ENCODE results near the gene NFATC2.

Gene NFATC2

DNA sequence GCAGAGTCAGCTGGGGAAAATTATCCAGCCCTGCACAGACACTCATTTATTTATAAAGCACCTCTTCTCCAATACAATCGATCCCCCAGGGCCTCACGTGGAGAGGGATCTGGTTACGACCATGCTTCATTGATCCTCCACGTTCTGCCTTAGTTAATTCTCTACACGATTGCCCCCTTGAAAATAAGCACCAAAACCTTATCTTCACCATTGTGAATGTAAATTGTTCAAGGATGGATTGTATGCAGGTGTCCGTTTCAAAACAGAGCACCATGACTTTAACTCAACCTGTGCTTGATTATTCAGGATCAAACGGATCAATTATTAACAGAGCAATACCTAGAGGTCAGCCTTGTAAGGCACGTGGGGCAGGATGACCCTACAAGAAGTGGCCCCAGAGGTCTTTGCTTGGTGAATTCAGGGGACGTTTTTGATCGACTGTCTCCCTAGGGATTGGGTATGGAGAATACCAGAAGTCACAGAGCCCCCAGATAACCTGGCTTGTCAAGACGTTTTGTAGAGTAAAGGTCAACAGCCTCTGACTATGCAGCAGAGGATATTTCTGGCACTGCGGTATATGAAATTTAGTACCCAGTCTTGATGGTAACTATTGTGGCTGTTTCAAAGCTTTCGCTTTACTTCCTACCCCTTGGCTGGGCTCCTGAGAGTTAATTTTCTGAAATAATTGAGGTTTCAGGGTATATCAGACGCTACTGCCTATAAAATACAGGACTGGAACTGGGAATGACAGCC, 112.1 kb downstream of the NFATC2 start:
- no peak for DNase-seq (ENCODE audit: low read depth in 2 of 2)

DNA sequence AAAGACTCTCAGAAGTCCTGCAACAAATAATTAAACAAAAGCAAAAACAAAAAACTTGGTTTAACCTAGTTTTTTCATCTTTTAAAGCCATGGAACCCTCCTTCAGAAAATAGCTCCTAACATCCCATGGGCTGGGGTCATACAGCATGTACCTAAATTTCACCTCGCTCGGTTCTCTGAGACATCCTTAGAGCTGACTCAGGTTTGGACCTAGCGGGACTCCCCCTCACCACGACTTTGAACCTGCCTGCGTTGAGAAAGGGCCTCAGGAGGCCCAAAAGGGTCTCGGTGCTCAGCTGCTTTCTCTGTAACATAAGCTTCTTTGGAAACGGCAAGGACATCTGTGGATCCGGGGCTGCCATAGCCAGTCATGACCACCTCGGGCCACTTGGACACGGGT, 112.8 kb downstream of the NFATC2 start:
- no peak for DNase-seq (ENCODE audit: low read depth in 2 of 2)

DNA sequence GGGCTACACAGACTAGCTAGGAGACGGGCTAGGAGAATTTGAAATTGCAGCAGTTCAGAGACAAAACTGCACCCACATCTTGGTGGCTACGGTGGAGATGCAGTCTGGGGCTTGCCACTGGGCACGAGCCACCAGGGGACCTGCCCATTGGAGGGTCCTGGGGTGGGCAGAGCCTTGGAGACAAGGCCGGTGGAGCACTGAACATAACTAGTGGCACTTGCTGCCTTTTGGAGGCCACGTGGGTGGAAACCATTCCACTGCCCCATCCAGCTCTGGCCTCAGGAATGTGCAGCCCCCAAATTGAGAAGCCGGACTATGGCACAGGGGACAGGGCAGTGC, 113.4 kb downstream of the NFATC2 start:
- DNase-seq (ENCODE audit: low read depth in 2 of 2), result no peak

DNA sequence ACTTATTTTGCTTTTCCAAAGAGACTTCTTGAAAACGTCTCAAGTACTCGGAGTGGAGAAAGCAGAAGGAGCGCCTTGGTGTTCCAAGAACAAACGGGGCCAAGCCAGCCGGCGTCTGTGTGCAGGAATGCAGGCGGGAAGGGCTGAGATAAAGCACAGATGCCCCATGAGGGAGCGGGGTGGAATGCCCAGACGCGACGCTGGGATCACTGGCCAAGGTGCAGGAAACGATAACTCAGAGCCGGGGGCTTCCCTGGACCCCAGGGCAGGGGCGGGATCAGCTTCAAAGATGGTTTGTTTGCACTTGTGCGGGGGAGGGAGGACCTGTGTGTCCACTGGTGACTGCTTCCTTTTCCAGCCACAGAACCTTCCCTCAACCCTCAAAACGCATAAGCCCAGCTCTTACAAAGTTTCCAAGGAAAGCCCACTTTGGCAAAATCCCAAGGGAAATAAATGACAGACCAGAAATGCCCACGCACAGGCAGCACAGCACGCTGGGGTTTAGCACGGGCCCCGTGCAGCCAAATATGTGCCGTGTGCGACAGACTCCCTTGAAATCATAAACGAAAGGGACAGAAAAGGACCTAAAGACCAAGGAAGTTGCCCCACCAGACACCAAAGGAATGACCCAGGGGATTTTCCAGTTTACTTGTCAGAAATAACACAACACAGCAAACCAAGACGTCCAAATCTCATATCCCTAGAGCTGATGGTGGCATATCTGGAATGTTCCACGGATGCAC, 113.9 kb downstream of the NFATC2 start:
- no peak for DNase-seq (ENCODE audit: low read depth in 2 of 2)

DNA sequence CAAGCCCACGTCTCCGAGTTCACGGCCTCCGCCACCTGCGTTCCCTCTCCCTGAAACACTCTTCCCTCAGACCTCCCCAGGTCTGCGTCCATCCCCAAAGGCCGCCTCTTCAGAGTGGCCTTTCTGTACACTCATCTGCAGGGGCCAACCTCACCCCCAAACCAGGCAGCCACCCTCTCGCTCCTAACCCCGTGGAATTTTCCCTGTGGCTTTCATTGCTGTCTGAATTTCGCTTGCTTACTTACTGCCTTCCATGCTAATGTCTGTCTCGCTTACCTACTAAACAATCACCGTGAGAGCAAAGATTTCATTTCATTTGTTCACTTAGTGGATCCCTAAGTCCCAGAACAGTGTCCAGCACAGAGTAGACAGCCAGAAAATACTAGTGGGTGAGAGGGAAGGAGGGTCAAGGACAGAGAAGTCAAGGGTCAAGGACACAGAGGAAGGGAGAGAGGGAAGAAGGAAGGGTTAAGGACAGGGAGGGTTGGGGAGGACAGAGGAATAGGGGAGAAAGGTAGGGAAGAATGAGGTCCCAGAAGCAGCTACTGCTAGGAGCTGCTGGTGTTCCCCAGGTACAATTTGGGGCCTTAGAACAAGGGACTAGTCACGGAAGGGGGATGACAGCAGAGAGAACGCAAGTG, 114.7 kb downstream of the NFATC2 start:
- no peak for DNase-seq (ENCODE audit: low read depth in 2 of 2)

DNA sequence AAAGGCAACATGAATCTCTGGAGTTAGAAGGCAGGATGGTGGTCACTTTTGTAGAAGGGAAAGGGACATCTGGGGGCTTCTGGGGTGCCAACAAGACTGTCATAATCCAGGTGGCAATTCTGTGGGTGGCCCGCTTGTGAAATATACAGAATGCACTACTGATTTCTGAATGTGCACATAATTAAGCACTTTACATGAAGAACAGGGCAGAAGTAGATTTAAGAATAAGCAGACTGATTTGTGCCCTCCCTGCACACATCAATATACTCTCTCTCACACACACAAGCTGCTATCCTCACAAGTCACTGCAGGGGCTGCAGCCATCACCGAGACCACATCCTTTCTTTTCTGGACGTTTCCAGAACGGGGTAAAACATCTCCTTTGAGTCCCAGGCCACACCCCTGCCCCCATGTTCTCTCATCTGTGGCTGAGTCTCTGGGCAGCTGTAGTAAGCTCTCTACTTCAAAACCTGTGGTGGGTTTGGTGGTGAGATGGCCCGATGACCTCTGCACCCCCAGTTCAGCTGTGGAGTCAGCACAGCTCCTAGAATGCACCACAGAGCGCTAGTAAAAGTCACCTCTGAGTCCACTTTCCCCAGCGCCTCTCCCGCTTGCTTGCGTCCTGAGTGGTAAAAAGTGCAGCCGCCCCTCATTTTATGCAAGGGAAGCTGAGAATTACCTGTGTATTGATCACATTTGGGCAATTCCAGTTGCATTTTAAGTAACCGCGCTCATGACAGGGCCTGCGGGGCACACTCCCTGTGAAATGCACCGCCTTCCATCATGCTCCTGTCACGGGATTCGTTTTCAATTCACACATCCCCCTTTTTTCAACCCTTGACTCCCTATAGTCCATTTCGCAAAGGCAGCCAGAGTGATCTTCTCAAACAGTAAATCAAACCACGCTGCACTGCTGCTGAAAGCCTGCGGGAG, 115.5 kb downstream of the NFATC2 start:
- DNase-seq (ENCODE audit: low read depth in 2 of 2), result no peak

DNA sequence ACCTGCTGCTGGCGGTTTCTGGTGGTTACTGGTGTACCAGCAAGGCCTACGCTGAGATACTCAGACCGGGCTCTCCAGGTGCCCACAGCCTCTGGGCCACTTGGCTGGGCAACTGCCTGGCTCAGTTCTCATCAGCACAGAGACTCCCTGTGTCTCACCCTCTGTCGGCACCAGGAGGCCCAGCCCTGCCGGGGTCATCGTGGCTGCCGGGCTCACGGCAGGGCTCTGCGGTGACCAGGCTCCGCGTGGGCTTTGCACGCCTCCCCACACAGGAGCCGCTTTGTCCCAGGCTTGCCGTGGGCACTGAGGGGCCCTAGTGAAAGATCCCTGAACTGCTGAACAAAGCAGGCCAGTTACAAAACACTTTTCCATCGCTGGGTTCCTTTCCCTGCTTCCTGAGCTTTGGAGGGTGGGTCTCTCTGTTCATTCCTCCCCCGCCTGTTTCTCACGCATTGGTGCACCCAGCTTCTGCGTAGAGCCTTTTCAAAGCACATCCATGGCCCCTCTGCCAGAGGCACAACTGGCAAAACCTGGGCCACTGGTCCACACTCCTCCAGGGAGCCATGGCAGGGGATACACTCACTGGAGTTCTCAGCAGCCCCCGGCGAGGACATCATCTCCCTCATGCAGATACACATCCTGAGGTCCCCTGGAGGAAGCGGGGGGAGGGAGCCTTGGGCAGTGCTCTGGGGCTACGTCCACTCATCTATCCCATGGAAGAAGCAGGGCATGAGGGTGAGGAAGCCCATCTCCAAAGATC, 117.0 kb downstream of the NFATC2 start:
- DNase-seq (ENCODE audit: low read depth in 2 of 2), result no peak

DNA sequence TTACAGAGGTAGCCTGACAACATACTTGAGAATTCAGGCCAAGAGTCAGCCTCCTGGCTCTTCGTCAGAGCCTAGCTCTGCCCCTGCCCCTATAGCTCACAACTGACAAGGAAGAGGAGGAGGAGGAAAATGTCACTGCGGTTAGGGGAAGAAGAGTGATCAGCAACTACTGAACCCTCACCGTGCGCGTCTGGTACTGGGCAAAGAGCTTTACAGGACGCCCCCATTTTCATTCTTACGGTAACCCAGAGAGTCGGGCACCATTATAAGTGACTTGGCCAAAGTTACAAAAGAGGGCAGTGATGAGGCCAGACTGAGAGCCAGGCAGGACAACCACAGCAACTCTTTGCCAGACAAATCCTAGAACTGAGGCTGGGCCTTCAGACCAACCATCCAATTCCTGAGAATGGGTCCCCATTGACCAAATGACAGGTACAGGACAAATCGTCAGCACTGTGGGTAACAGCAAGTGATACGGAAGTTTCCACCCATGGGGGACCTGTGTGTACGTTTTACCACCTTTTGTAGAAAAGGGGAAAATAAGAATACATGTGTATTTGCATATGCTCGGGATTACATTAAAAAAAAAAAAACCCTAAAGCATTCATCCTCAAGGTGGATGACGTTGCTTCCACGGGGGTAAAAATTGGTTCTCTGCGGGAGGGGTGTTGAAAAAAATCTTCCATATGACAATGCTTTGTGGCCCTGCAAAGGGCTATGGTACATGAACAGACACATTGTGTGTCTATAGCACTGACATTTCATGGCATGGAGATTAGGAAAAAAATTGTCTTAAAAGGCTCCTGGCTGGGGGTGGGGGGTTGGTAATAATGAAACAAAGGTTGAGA, 118.0 kb downstream of the NFATC2 start:
- no peak for DNase-seq (ENCODE audit: low read depth in 2 of 2)

DNA sequence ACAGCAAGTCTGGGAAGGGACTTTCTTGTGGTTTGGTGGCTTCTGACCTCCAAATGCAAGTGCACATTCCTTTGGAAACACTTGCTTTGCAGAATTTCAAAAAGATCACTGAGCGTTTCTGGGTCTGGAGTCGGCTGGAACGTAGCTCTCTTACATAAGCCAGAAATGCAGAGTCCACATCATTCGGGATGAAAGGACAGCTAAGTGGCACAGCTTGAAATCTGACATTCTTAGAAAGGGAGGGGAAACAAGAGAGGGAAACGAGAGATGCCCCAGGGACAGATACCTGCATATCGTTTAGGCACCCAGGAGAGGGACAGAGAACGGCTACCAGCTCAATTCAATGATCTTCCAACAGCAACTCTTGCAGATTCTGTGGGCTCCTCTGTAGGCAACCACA, 118.7 kb downstream of the NFATC2 start:
- DNase-seq (ENCODE audit: low read depth in 2 of 2), result no peak

DNA sequence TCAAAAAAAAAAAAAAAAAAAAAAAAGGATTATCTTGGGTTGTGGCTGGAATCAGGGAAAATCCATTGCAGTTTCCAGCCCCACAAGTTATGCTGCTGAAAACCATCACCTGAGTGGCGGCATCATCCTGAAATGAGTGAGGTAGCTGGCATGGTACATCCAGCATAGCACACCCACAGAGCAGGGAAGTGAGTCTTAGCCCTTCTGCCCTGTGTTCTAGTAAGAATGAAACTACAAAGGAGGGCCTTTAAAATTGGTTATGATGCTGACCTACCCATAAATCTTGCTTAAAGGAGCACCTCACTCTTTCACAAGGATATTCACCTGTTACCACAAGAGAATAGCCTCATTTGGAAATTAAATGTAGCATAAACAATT, 119.2 kb downstream of the NFATC2 start:
- DNase-seq (ENCODE audit: low read depth in 2 of 2), result no peak

DNA sequence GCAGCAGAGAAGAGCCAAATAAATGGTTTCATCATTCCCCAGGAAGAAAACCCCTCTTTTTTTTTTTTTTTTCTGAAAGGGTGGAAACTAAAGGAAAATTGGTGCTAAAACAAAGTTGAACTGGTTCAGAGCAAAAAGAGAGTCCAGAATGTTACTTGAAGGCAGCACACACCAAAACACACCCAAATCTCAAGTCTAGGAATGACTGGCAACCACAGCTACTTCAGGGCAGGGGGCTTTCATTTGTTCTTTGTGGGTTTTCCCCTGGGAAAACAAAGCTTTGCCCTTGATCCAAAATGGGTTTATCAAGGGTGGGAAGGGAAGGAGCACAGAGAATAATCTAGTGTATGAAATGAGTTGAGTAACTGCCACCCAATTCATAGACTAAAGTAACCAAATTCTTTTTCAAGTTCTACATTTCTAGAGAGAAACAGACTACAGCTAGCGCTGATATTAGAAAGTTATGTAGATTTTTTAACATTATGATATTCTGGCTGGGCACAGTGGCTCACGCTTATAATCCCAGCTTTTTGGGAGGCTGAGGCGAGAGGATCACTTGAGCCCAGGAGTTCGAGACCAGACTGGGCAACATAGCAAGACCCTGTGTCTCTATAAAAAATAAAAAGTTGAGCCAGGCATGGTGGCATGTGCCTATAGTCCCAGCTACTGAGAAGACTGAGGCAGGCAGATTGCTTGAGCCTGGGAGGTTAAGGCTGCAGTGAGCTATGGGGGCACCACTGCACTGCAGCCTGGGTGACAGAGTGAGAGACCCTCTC, 119.8 kb downstream of the NFATC2 start:
- DNase-seq (ENCODE audit: low read depth in 2 of 2), result no peak

DNA sequence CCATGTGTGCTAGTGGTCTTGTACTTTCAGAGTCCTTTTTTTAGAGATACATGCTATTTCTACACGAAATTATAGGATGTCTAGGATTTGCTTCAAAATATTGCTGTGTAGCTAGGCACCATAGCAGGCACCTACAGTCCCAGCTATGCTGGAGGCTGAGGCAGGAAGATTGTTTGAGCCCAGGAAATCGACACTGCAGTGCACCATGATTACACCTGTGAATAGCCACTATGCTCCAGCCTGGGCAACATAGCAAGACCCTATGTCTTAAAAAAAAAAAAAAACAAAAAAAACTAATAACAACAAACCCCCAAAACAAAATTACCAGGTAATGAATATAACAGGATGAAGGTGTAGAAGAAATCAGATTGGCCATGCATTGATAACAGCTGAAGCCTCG, 121.7 kb downstream of the NFATC2 start:
- no peak for DNase-seq (ENCODE audit: low read depth in 2 of 2)

DNA sequence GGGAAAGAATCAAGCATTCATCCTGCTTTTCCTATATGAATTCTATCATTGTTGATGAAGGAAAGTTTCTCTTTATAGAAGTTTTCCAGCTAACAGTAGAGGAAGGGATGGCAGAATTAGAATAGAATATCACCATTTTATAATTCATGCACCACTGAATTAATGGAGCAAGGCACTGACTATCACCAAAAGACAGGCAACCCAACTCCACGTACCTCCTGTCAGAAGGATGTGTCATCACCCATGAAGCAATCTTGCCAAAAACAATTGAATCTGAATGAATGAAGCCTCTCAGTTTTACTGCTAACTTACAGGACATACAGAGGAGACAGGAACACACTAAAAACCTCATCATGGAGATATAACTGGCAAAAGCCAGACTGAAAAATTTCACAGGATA, 122.4 kb downstream of the NFATC2 start:
- DNase-seq (ENCODE audit: low read depth in 2 of 2), result no peak

DNA sequence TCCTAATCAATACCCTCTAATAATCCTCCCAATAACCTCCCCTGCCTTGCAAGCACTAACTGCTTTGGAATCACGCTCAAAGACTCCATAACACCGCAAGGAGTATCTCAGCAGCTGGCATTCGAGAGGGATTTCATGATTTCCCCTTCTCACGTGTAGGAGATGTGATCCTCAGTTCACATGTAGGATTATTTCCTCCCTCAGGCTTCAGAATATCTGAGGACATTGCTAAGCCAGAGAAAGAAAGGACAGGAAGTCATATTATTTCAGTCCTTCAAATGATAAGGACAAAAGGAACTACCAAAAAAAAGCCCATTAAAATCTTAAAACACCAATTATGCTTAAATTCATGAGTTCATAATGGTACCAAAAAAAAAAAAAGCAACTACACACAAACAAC, 122.9 kb downstream of the NFATC2 start:
- DNase-seq (ENCODE audit: low read depth in 2 of 2), result no peak

DNA sequence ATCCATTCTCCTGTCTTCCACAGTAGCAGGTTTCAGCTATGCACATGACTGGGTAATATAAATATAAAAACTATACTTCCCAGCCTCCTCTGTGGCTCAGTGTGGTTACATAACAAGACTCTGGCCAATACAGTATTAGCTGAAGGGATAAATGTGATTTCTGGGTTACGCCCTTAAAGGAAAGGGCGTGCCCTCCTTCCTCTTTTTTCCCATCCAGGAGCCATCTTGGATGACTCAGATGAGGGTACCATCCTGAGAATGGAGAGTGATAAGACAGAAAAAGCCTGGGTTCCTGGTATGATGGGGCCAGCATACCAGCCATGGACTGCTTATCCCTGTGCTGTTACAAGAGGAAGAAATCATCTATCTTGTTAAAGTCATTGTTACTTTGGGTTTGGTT, 123.3 kb downstream of the NFATC2 start:
- no peak for DNase-seq (ENCODE audit: low read depth in 2 of 2)

DNA sequence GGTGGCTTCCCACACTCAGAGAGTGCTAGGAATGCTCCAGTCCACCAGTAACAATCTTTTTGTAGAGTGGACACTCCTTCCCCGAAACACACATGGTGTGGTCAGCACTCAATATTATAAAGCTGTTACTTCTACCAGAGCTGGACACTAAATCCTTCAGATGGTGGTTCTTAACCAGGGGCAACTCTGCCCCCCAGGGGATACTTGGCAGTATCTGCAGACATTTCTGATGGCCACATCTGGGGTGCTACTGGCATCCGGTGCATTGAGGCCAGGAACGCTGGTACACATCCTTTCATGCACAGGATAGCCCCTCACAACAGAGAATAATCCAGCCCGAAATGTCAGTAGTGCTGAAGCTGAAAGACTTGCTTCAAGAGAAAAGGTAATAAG, 124.4 kb downstream of the NFATC2 start:
- DNase-seq (ENCODE audit: low read depth in 2 of 2), result no peak

DNA sequence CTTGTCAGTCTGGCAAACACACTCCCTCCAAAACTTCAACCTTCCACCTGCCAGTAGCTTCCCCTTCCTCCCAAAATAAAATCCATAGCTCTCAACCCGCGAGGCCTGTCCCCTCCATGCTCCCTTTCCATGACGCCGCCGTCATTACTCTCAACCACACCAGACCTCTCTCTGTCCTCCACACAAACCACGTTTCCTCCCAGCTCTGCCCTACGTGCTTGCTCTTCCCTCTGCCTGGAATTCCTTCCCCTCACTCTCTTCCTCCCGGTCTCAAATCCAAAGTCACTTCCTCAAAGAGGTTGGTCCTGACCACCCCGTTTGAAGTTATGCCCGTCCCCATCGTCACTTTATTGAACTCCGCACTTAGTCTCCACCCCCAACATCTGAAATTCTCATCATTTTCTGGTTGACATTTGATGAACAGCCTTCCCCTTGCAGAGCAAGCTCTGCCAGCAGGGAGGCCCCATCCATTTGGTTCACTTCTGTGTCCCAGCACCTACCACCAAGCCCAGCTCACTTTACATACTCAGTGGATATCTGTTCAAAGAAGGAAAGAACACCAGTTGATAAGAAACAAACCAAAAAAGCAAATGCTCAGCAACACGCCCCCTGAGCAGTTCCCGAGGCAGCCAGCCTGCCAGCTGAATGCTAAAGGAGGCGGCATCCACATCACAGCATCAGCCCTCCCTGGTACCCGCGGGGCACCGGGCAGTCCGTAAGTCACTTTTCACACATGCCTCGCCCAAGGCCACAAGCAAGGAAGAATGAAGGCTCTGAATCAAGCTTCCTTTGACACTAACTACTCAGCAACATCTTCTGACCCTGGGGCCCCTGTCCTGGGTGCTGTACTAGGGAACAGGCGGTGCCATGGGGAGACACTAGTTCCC, 125.0 kb downstream of the NFATC2 start:
- no peak for DNase-seq (ENCODE audit: low read depth in 2 of 2)

DNA sequence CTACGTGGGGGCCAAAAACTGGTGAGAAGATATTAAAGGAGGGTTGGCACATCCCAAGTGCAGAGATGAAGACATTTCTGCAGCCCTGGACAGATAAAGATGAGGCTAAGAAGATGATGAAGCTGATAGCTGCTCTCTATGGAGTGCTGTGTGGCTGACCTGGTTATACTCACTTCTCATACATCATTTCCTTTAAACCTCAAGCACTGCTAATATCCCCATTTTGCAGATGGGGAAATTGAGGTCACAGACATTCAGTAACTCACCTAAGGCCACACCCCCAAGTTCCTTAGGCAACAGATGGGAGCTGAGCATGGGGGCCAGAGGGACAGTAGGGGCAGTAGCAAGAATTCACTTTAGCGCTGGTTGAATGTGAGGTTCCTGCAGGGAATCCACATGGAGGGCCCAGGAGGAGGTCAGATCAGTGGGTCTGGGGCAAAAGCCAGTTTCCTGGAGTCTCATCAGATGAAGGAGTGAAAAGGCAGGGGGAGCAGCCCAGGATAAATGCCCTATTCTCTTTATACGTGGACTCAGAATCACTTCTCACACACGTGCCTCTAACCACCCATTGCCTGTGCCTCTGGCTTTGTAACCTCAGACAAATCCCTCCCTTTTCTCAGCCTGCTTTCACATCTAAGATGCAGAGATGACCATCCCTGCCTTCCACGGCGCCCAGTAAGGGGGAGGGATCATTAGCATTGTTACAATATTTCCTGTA, 125.8 kb downstream of the NFATC2 start:
- no peak for DNase-seq (ENCODE audit: low read depth in 2 of 2)
